DOHH2 (cell line): ENCODE results near the gene ADD3.

ENCODE experiments used
- H3F3A ChIP-seq: fragments of 200-600 bp; sonication (generic), shearing (Covaris generic); 2 replicates; pipeline ENCODE4 v1.6.0; 2016; ENCODE audit warnings: antibody characterized with exemption, mild to moderate bottlenecking; ENCODE audit not compliant: control insufficient read depth, insufficient read depth
- H3K27ac ChIP-seq: fragments of 200-600 bp; sonication (generic); 2 replicates; pipeline ENCODE4 v1.5.1; 2014; ENCODE audit warnings: low read depth, mild to moderate bottlenecking, low read length, moderate library complexity
- H3K27me3 ChIP-seq: fragments of 200-600 bp; sonication (generic); 2 replicates; pipeline ENCODE4 v1.6.1; 2014; ENCODE audit warnings: mild to moderate bottlenecking, low read length, mixed read lengths; ENCODE audit not compliant: control insufficient read depth
- H3K36me3 ChIP-seq: fragments of 200-600 bp; sonication (generic); 2 replicates; pipeline ENCODE4 v1.6.1; 2014; ENCODE audit warnings: mild to moderate bottlenecking, low read length, moderate library complexity, mixed read lengths; ENCODE audit not compliant: control insufficient read depth
- H3K4me1 ChIP-seq: fragments of 200-600 bp; sonication (generic); 2 replicates; pipeline ENCODE4 v1.6.1; 2014; ENCODE audit warnings: mild to moderate bottlenecking, low read length, mixed read lengths; ENCODE audit not compliant: control insufficient read depth
- H3K4me2 ChIP-seq: fragments of 200-600 bp; sonication (generic); 2 replicates; pipeline ENCODE4 v1.6.0; 2014; ENCODE audit warnings: mild to moderate bottlenecking, low read length, moderate library complexity
- H3K4me3 ChIP-seq: fragments of 200-600 bp; sonication (generic); 2 replicates; pipeline ENCODE4 v1.5.1; 2014; ENCODE audit warnings: mild to moderate bottlenecking, low read length, mixed read lengths
- H3K79me2 ChIP-seq: fragments of 200-600 bp; sonication (generic); 2 replicates; pipeline ENCODE4 v1.6.1; 2014; ENCODE audit warnings: mild to moderate bottlenecking, low read length, mixed read lengths; ENCODE audit not compliant: control insufficient read depth
- H3K9me2 ChIP-seq: fragments of 200-600 bp; sonication (generic); replicated peaks from 2 replicates; pipeline ENCODE4 v1.6.1; 2014; ENCODE audit warnings: mild to moderate bottlenecking, low read length, mixed read lengths; ENCODE audit not compliant: control insufficient read depth
- H3K9me3 ChIP-seq: fragments of 200-600 bp; sonication (generic); 2 replicates; pipeline ENCODE4 v1.6.1; 2014; ENCODE audit warnings: antibody characterized with exemption, low read length, mixed read lengths; ENCODE audit not compliant: control insufficient read depth, insufficient read depth
- H4K20me1 ChIP-seq: fragments of 200-600 bp; sonication (generic); 2 replicates; pipeline ENCODE4 v1.6.0; 2014; ENCODE audit warnings: low read depth, mild to moderate bottlenecking, antibody characterized with exemption, low read length, moderate library complexity; ENCODE audit not compliant: control insufficient read depth, insufficient read depth
- EZH2phosphoT487 ChIP-seq: fragments of 200-600 bp; sonication (generic); IDR thresholded peaks from 2 replicates; pipeline ENCODE4 v1.6.1; 2017; ENCODE audit warnings: borderline replicate concordance, mild to moderate bottlenecking, antibody characterized with exemption, low read length, moderate library complexity, mixed read lengths
- TF ChIP-seq, protein P1 (sequence below): fragments of 200-600 bp; sonication (generic); IDR thresholded peaks from one replicate; pipeline ENCODE4 v1.5.1; 2014; ENCODE audit warnings: antibody characterized with exemption, mild to moderate bottlenecking, low read depth, low read length; ENCODE audit not compliant: poor library complexity, severe bottlenecking

Gene ADD3

GRCh38 chr10:110007701-110008517 lies at the start of gene ADD3:
ADD3 (plus strand) TSS chr10:110007984; CDS start chr10:110100654, 92,670 bp downstream.
- Histone ChIP-seq H3K4me2 (peak within 1 kb of the TSS; percentile 96), H3F3A (peaks cover 13% of the 10 kb centered on the region), H3K79me2 (peaks cover 44% of the 10 kb centered on the region), H3K4me3 (peak within 1 kb of the TSS; percentile 90), H3K9me3 (no peaks in the 10 kb centered on the region), H3K27ac (peak within 1 kb of the TSS; percentile 85), H3K27me3 (no peaks in the 10 kb centered on the region; the same call in 1 of the 2 replicates), H3K4me1 (peaks cover 53% of the 10 kb centered on the region), H4K20me1 (peaks cover 7% of the 10 kb centered on the region; the same call in 1 of the 2 replicates), H3K9me2 (no peaks in the 10 kb centered on the region), H3K36me3 (peaks cover 3% of the 10 kb centered on the region; the same call in 1 of the 2 replicates)
- no peak for TF ChIP-seq EZH2phosphoT487
- TF ChIP-seq, protein P1, sequence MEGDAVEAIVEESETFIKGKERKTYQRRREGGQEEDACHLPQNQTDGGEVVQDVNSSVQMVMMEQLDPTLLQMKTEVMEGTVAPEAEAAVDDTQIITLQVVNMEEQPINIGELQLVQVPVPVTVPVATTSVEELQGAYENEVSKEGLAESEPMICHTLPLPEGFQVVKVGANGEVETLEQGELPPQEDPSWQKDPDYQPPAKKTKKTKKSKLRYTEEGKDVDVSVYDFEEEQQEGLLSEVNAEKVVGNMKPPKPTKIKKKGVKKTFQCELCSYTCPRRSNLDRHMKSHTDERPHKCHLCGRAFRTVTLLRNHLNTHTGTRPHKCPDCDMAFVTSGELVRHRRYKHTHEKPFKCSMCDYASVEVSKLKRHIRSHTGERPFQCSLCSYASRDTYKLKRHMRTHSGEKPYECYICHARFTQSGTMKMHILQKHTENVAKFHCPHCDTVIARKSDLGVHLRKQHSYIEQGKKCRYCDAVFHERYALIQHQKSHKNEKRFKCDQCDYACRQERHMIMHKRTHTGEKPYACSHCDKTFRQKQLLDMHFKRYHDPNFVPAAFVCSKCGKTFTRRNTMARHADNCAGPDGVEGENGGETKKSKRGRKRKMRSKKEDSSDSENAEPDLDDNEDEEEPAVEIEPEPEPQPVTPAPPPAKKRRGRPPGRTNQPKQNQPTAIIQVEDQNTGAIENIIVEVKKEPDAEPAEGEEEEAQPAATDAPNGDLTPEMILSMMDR = no peak

GRCh38 chr10:109958059-109958458 lies 49.7 kb upstream of the ADD3 start:
- Histone ChIP-seq H4K20me1 (no peaks in the 10 kb centered on the region), H3K27ac (no peak overlapping the region), H3K36me3 (no peaks in the 10 kb centered on the region), H3K79me2 (no peaks in the 10 kb centered on the region), H3K4me2 (no peak overlapping the region), H3K9me3 (no peaks in the 10 kb centered on the region), H3K9me2 (no peaks in the 10 kb centered on the region), H3K4me3 (no peak overlapping the region), H3K4me1 (peaks cover 14% of the 10 kb centered on the region), H3F3A (no peaks in the 10 kb centered on the region), H3K27me3 (no peaks in the 10 kb centered on the region)
- no peak for TF ChIP-seq EZH2phosphoT487
- TF ChIP-seq, protein P1 = no peak

- Histone ChIP-seq H3K4me1 (peaks cover 14% of the 10 kb centered on the region), H3K27ac (no peak overlapping the region), H3K36me3 (no peaks in the 10 kb centered on the region), H3F3A (no peaks in the 10 kb centered on the region), H3K9me3 (no peaks in the 10 kb centered on the region), H3K4me3 (no peak overlapping the region), H3K79me2 (no peaks in the 10 kb centered on the region), H3K9me2 (no peaks in the 10 kb centered on the region), H4K20me1 (no peaks in the 10 kb centered on the region), H3K27me3 (no peaks in the 10 kb centered on the region), H3K4me2 (no peak overlapping the region)
- TF ChIP-seq, protein P1 = no peak
- no peak for TF ChIP-seq EZH2phosphoT487
Observed at GRCh38 chr10:109959259-109960145, 48.3 kb upstream of the ADD3 start.
